Vagina (tissue), 2 donors: ENCODE results near the gene SLC2A9.

ENCODE experiments used
- CTCF ChIP-seq, 3 experiments: fragments of 450-650 bp in 2 of 3; fragments of 200-600 bp in 1 of 3; sonication (generic) in 1 of 3; IDR thresholded peaks; one replicate each; pipeline ENCODE4 v1.5.1; 2017 to 2019; ENCODE audit warnings: antibody characterized with exemption in 3 of 3, mild to moderate bottlenecking in 2 of 3, moderate library complexity in 2 of 3
- POLR2A ChIP-seq, 2 donors: fragments of 450-650 bp; IDR thresholded peaks; one replicate each; pipeline ENCODE4 v1.6.1; 2017; ENCODE audit warnings: antibody characterized with exemption in 2 of 2, mild to moderate bottlenecking in 2 of 2, moderate library complexity in 2 of 2
- POLR2AphosphoS5 ChIP-seq, 2 donors: sonication (generic); formaldehyde crosslinking; IDR thresholded peaks; one replicate each; pipeline ENCODE4 v1.9.0; 2017; ENCODE audit warnings: antibody characterized with exemption in 2 of 2, mild to moderate bottlenecking in 2 of 2, low read depth in 1 of 2; ENCODE audit not compliant: insufficient read depth in 1 of 2

GRCh38 chr4:10031668-10032590, 10.6 kb upstream of the SLC2A9 start:
- TF ChIP-seq CTCF (IDR thresholded peaks at IDR 0.05) (no peak), POLR2A (IDR thresholded peaks at IDR 0.05) (no peak), POLR2AphosphoS5 (IDR thresholded peaks at IDR 0.05; ENCODE audit: insufficient read depth in 1 of 2, low read depth in 1 of 2) (no peak)
